GM10266 (cell line): ENCODE results near the gene TMEM233.

ENCODE experiments used
- DNase-seq: peaks from one replicate; pipeline ENCODE4 v3.0.0; 2012; ENCODE audit errors: extremely low spot score
- CTCF ChIP-seq: IDR thresholded peaks from 2 replicates; pipeline ENCODE4 v1.5.1; 2012; ENCODE audit warnings: mild to moderate bottlenecking, low read depth; ENCODE audit not compliant: control insufficient read depth, insufficient read depth; ENCODE audit errors: missing control alignments

Gene TMEM233

GRCh38 chr12:119589634-119590033 lies 3.9 kb upstream of the TMEM233 start:
- TF ChIP-seq CTCF: no peak
- DNase-seq: no peak

- no peak for TF ChIP-seq CTCF
- DNase-seq: no peak
Measured at GRCh38 chr12:119592232-119592631, 1.3 kb upstream of the TMEM233 start.

- DNase-seq: no peak
- no peak for TF ChIP-seq CTCF
Measured at GRCh38 chr12:119594399-119594730, 791 bp downstream of the TMEM233 start.

- TF ChIP-seq CTCF: no peak
- DNase-seq: no peak
Measured at GRCh38 chr12:119594772-119595445, 1.3 kb downstream of the TMEM233 start.

- DNase-seq: no peak
- TF ChIP-seq CTCF: no peak
Measured at GRCh38 chr12:119598159-119598558, 4.6 kb downstream of the TMEM233 start.

GRCh38 chr12:119601877-119602733 lies 8.5 kb downstream of the TMEM233 start:
- DNase-seq: no peak
- no peak for TF ChIP-seq CTCF

- TF ChIP-seq CTCF: no peak
- DNase-seq: no peak
Measured at GRCh38 chr12:119602734-119603094, 9.1 kb downstream of the TMEM233 start.
